ENCODE results near the gene KBTBD12.

KBTBD12 gene

DNA sequence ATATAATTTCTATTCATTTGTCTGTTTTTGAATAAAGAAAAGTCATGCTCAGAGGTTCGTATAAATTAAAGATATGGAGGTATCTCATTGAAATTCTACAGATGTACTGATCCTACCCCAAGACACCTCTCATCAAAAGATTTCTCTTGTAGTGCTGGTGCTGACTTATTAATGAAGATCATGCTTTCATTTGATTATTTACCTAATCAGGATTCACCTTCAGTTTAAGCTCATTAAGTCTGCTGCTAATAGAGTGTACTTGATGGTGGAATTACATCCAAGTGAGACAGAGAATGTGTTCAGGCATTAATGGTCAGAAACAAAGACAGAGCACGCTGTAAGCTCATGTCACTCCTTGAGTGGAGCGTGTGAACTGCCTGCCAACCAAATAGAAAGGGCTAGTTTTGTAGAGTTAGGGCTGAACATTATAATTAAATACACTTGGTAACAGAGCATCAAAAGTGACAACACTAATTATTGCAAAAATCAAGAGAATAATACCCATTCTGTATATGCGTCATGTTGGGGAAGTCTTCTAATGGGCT, 45.5 kb downstream of the KBTBD12 start:
- H3K4me1 ChIP-seq (ENCODE audit: control insufficient read depth, insufficient read depth, low read length): peaks cover 18% of the 10 kb centered on the region
- H3K36me3 ChIP-seq (ENCODE audit: control insufficient read depth, insufficient read depth, low read length): no peaks in the 10 kb centered on the region
- H3K27me3 ChIP-seq (ENCODE audit: control insufficient read depth, insufficient read depth, low read length): no peaks in the 10 kb centered on the region
- H3K9me3 ChIP-seq (ENCODE audit: control insufficient read depth, low read length): no peaks in the 10 kb centered on the region
- H3K9ac ChIP-seq (ENCODE audit: low read length): no peak overlapping the region
- H3K4me3 ChIP-seq (ENCODE audit: low read length): no peak overlapping the region

- H3K36me3 ChIP-seq (ENCODE audit: control insufficient read depth, insufficient read depth, low read length): no peaks in the 10 kb centered on the region
- no peaks in the 10 kb centered on the region for H3K9me3 ChIP-seq (ENCODE audit: control insufficient read depth, low read length)
- no peaks in the 10 kb centered on the region for H3K27me3 ChIP-seq (ENCODE audit: control insufficient read depth, insufficient read depth, low read length)
- H3K4me1 ChIP-seq (ENCODE audit: control insufficient read depth, insufficient read depth, low read length): peaks cover 18% of the 10 kb centered on the region
- H3K4me3 ChIP-seq (ENCODE audit: low read length): no peak overlapping the region
- no peak overlapping the region for H3K9ac ChIP-seq (ENCODE audit: low read length)
These were observed 46.1 kb downstream of the KBTBD12 start for GRCh38 chr3:127961124-127961523.

DNA sequence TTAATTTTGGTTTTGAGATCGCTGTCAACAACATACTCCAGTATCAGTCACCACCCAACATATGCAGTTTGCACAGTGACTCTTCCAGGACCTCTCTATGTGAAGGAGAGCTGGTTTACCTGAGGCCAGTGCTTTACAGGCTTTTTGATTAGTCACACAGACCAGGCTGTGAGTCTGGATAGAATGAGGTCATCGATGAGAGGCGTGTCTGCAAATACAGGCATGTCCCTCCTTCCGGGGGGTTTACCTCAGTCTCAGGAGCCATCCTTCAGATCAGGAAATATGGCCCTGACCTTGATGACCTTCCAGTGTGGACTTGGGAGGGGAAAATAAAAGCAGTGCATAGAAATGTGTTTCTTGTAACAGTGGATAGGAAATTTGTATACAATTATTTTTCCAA, 46.9 kb downstream of the KBTBD12 start:
- Histone ChIP-seq H3K9me3 (ENCODE audit: control insufficient read depth, low read length) (no peaks in the 10 kb centered on the region), H3K4me3 (ENCODE audit: low read length) (no peak overlapping the region), H3K36me3 (ENCODE audit: control insufficient read depth, insufficient read depth, low read length) (no peaks in the 10 kb centered on the region), H3K9ac (ENCODE audit: low read length) (no peak overlapping the region), H3K27me3 (ENCODE audit: control insufficient read depth, insufficient read depth, low read length) (no peaks in the 10 kb centered on the region), H3K4me1 (ENCODE audit: control insufficient read depth, insufficient read depth, low read length) (peaks cover 18% of the 10 kb centered on the region)

GRCh38 chr3:127962937-127963336, 47.9 kb downstream of the KBTBD12 start:
- H3K27me3 ChIP-seq (ENCODE audit: control insufficient read depth, insufficient read depth, low read length): no peaks in the 10 kb centered on the region
- H3K9me3 ChIP-seq (ENCODE audit: control insufficient read depth, low read length): no peaks in the 10 kb centered on the region
- no peaks in the 10 kb centered on the region for H3K36me3 ChIP-seq (ENCODE audit: control insufficient read depth, insufficient read depth, low read length)
- peaks cover 18% of the 10 kb centered on the region for H3K4me1 ChIP-seq (ENCODE audit: control insufficient read depth, insufficient read depth, low read length)
- H3K4me3 ChIP-seq (ENCODE audit: low read length): no peak overlapping the region
- no peak overlapping the region for H3K9ac ChIP-seq (ENCODE audit: low read length)

DNA sequence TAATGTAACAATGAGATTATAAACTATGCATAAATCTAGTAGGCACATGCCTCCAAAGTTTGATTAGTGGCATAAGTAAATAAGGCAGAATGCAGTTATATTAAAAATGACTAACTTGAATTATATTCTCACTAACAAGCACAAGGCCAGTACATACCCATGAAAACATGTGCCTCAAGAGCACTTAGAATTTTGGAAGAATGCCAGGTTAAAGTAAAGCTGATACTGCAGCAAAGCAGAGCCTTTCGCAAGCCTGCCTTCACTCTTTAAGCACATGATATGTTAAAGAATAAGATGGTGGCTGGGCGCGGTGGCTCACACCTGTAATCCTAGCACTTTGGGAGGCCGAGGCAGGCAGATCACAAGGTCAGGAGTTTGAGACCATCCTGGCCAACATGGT, 49.0 kb downstream of the KBTBD12 start:
- Histone ChIP-seq H3K4me1 (ENCODE audit: control insufficient read depth, insufficient read depth, low read length) (peaks cover 18% of the 10 kb centered on the region), H3K4me3 (ENCODE audit: low read length) (no peak overlapping the region), H3K36me3 (ENCODE audit: control insufficient read depth, insufficient read depth, low read length) (no peaks in the 10 kb centered on the region), H3K9me3 (ENCODE audit: control insufficient read depth, low read length) (no peaks in the 10 kb centered on the region), H3K27me3 (ENCODE audit: control insufficient read depth, insufficient read depth, low read length) (no peaks in the 10 kb centered on the region), H3K9ac (ENCODE audit: low read length) (no peak overlapping the region)

DNA sequence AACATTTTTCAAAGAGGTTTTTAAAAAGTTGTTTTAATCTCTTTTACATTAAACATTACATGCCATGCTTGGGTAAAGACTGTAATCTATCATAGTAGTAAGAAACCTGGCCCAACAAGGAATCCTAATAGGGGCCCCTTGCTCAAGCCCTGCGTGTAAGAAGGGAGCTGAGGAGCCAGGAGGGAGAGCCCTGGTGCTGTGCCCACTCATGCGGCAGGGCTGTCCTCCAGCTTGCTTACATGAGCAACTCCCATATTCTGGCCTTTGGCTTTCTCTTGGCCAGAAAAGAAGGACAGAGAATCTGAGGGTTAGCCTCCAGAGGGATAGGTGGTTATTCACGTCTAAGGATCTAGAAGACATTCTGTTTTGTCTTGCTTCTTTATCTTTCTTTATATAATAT, 49.8 kb downstream of the KBTBD12 start:
- no peaks in the 10 kb centered on the region for H3K9me3 ChIP-seq (ENCODE audit: control insufficient read depth, low read length)
- H3K9ac ChIP-seq (ENCODE audit: low read length): no peak overlapping the region
- H3K36me3 ChIP-seq (ENCODE audit: control insufficient read depth, insufficient read depth, low read length): no peaks in the 10 kb centered on the region
- H3K27me3 ChIP-seq (ENCODE audit: control insufficient read depth, insufficient read depth, low read length): no peaks in the 10 kb centered on the region
- no peak overlapping the region for H3K4me3 ChIP-seq (ENCODE audit: low read length)
- peaks cover 12% of the 10 kb centered on the region for H3K4me1 ChIP-seq (ENCODE audit: control insufficient read depth, insufficient read depth, low read length)

GRCh38 chr3:127967316-127967715, 52.3 kb downstream of the KBTBD12 start:
- Histone ChIP-seq H3K4me1 (ENCODE audit: control insufficient read depth, insufficient read depth, low read length) (no peaks in the 10 kb centered on the region), H3K36me3 (ENCODE audit: control insufficient read depth, insufficient read depth, low read length) (no peaks in the 10 kb centered on the region), H3K27me3 (ENCODE audit: control insufficient read depth, insufficient read depth, low read length) (no peaks in the 10 kb centered on the region), H3K9ac (ENCODE audit: low read length) (no peak overlapping the region), H3K9me3 (ENCODE audit: control insufficient read depth, low read length) (no peaks in the 10 kb centered on the region), H3K4me3 (ENCODE audit: low read length) (no peak overlapping the region)

GRCh38 chr3:127970966-127971592, 56.0 kb downstream of the KBTBD12 start:
- Histone ChIP-seq H3K36me3 (ENCODE audit: control insufficient read depth, insufficient read depth, low read length) (no peaks in the 10 kb centered on the region), H3K27me3 (ENCODE audit: control insufficient read depth, insufficient read depth, low read length) (no peaks in the 10 kb centered on the region), H3K9me3 (ENCODE audit: control insufficient read depth, low read length) (no peaks in the 10 kb centered on the region), H3K9ac (ENCODE audit: low read length) (no peak overlapping the region), H3K4me3 (ENCODE audit: low read length) (no peak overlapping the region), H3K4me1 (ENCODE audit: control insufficient read depth, insufficient read depth, low read length) (no peaks in the 10 kb centered on the region)

DNA sequence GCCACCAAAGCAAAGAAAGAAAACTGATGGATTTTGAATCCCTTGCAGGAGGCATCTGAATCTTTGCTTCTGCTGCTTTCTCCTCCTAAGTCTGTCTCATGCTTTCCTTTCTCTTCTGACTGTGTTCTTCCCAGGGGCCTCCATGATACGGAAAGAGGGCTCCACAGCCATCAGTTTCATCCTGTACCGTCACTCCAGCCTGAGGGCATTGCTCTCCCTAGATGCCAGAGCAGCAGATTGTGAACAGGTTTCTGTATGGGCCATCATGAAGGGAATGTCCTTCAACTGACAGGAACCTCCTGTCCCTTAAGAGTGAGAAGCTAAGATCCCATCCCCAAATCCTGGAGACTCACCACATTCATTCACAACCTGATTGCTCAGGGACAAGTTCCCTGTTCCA, 59.2 kb downstream of the KBTBD12 start:
- H3K36me3 ChIP-seq (ENCODE audit: control insufficient read depth, insufficient read depth, low read length): no peaks in the 10 kb centered on the region
- no peaks in the 10 kb centered on the region for H3K27me3 ChIP-seq (ENCODE audit: control insufficient read depth, insufficient read depth, low read length)
- no peaks in the 10 kb centered on the region for H3K9me3 ChIP-seq (ENCODE audit: control insufficient read depth, low read length)
- no peaks in the 10 kb centered on the region for H3K4me1 ChIP-seq (ENCODE audit: control insufficient read depth, insufficient read depth, low read length)
- H3K4me3 ChIP-seq (ENCODE audit: low read length): no peak overlapping the region
- H3K9ac ChIP-seq (ENCODE audit: low read length): no peak overlapping the region

- Histone ChIP-seq H3K27me3 (ENCODE audit: control insufficient read depth, insufficient read depth, low read length) (no peaks in the 10 kb centered on the region), H3K9me3 (ENCODE audit: control insufficient read depth, low read length) (no peaks in the 10 kb centered on the region), H3K36me3 (ENCODE audit: control insufficient read depth, insufficient read depth, low read length) (no peaks in the 10 kb centered on the region), H3K4me1 (ENCODE audit: control insufficient read depth, insufficient read depth, low read length) (no peaks in the 10 kb centered on the region), H3K9ac (ENCODE audit: low read length) (no peak overlapping the region), H3K4me3 (ENCODE audit: low read length) (no peak overlapping the region)
These were observed 60.4 kb downstream of the KBTBD12 start for GRCh38 chr3:127975153-127976029.

DNA sequence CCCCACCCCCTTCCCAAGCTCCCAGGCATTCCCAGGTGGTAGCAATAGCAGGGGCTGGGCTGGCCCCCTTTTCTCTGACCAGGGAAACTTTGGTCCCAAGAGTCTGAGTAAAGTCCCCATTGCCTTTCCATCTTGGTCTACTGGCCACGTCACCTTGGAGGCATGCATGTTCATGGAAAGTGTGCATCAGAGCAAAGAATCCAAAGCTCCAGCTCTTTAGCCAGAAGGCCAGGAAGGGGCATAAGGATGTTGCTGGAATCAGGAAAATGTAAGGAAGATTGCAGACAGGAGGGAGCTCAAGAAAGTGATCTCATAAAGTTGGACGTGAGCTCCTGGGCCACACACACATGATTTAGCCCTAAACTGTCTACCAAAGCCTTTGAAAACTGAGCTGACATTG, 63.6 kb downstream of the KBTBD12 start:
- Histone ChIP-seq H3K27me3 (ENCODE audit: control insufficient read depth, insufficient read depth, low read length) (no peaks in the 10 kb centered on the region), H3K36me3 (ENCODE audit: control insufficient read depth, insufficient read depth, low read length) (no peaks in the 10 kb centered on the region), H3K9me3 (ENCODE audit: control insufficient read depth, low read length) (no peaks in the 10 kb centered on the region), H3K4me1 (ENCODE audit: control insufficient read depth, insufficient read depth, low read length) (no peaks in the 10 kb centered on the region), H3K9ac (ENCODE audit: low read length) (no peak overlapping the region), H3K4me3 (ENCODE audit: low read length) (no peak overlapping the region)

DNA sequence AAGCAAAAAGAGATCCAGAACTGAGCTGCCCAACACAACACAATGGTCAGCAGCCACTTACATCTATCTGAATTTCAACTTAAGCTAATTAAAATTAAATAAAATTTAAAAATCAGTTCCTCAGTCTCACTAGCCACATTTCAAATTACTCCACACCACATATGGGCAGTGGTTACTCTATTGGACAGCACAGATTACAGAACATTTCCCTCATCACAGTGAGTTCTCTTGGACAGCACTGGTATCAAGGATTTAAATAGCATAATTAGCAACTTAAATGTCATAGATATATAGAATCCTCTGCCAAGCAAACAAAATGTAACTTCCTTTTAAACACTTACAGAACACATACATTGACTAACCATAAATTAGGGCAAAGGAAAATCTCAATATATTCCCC, 64.4 kb downstream of the KBTBD12 start:
- no peaks in the 10 kb centered on the region for H3K36me3 ChIP-seq (ENCODE audit: control insufficient read depth, insufficient read depth, low read length)
- H3K9me3 ChIP-seq (ENCODE audit: control insufficient read depth, low read length): no peaks in the 10 kb centered on the region
- H3K27me3 ChIP-seq (ENCODE audit: control insufficient read depth, insufficient read depth, low read length): no peaks in the 10 kb centered on the region
- H3K4me3 ChIP-seq (ENCODE audit: low read length): no peak overlapping the region
- H3K4me1 ChIP-seq (ENCODE audit: control insufficient read depth, insufficient read depth, low read length): no peaks in the 10 kb centered on the region
- H3K9ac ChIP-seq (ENCODE audit: low read length): no peak overlapping the region

Data from mucosa of stomach (tissue), 1 donor.